HG03565 (cell line): ENCODE measurements around the gene OCA2.
"Not testable (repeated sequence)": the region's sequence is repeated elsewhere in the genome, so short reads cannot be mapped to it uniquely, and the experiment has no call there.

Experiments
- ATAC-seq: cut with Tn5 transposase; IDR thresholded peaks from one replicate; pipeline ENCODE4 v1.9.1; 2021; ENCODE audit warnings: mild to moderate bottlenecking, moderate library complexity; ENCODE audit not compliant: unreplicated experiment

The OCA2 gene

DNA sequence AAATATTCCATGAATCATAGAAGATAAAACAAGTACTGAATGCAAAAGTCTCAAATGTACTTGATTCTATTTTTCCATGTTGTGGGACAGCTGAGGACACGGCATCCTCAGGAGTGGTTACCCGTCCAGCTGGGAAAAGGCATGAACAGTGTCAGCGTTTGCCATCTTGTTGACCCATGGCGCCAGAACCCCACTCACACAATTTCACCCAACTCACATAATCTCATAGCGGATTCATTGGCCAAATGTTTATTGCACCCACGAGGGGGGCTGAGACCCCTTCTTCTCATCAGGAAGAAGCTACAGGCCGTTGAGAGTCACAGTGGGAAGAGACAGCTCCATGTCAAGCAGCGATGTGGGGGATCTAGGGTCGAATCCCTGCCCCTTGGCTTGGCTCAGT is 72.9 kb downstream of the OCA2 start:
- ATAC-seq: no peak

DNA sequence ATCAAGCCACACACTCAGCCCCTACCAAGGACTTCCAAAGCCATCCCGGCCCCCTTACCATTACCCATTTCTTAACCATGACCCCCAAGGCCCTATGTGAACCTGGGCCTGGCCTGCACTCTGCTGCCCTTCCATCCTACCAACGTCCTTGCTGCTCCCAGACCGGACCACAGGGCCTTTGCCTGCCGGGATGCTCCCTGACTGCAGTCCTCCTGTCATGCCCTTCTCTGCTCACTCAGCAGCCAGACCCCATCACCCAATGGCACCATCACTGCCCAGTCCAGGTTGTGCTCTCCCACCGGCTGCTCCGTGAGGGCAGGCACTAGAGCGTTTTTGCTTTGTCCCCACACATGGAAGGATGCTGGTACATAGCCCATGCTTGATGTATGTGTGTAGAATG is 73.7 kb downstream of the OCA2 start:
- ATAC-seq: no peak

DNA sequence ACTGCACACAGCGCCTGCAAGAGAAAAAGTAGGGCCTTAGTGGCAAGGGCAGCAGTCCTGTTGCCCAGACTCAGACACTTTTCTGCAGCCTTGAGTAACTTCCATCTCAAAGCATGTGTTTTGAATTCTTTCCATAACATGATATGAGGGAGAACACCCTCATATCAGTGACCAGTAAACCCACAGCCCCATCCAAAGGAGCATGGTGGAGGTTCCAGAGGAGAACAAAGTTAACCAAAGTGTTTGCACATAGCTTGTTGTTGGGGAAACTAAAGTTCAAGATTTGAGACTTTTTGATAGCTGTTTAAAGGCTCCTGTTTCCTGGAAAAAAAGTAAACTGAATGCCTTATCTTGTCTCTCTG is 74.2 kb downstream of the OCA2 start:
- no peak for ATAC-seq

DNA sequence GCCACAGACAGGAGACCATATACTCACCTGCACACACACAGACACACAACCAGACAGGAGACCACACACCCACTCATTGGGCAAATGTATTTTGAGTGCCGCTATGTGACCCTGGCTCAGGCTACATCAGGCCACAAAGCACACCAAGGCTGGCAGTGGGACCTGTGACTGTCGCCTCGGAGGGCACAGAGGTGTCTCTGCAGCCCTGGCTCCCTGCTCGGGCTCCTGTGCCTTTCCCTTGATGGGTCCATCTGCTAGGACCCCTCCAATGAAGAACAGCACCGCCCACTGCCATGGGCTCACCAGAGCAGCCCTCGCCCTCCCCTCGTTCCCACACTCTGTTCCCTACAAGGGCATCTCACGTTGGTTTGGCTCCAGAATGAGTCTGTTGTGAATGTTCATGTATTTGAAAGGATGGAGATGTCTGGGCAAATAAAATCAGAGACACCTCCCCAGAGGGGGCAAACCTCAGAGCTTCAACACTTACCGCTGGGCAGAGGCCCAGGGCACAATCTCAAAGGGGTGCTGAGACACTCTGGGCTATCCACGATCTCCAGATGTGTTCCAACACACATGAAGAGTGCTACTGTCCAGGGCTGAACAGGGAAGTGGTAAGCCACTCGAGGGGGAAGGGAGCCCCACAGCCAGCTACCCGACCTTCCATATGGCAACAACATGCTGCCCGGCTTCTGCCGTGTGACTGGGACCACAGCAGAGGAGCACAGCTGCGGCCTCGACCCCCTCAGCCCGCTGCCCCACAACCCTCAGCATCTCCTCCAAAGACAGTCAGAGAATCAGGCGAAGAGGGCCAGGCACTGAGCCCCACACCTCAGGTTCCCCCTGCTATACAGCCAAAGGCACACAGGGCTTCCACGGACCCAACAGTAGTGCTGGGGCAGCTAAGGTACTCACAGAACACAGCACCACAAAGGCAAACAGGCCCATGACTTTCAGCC is 74.9 kb downstream of the OCA2 start:
- no peak for ATAC-seq

DNA sequence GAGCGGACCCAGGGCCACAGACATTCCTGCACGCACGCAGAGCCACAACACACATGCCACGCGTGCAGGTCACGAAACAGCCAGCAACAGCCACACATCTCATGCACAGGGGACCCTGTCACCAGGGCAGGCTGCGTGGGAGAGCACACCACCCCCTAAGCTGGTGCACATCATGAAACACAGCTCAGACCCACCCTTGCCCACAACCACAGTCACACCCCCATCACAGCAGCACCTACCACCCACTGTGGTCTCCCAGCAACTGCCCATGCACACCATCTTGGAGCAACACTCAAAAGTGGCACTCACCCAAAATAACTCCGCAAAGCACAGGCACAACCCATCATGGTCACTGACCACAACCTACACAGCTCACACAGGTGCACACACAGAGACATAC is 75.7 kb downstream of the OCA2 start:
- no peak for ATAC-seq

DNA sequence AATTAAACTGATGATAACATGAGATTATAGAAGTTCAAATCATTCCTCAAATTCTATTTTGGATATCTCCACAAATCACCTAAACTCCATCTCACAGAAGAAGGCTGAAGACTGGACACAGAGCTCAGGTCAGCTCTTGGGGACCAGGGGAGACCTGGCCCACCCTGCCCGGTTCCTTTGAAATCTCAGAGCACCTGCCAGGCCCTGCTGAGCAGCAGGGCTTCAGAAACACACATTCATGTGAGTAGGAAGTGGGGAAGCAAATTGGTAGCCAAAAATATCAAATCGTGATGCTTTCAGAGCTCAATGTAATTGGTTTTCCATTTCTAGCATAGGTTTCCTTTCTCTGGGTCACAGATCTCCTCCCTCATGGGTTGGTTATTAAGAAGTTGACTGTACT is 76.2 kb downstream of the OCA2 start:
- ATAC-seq: no peak

DNA sequence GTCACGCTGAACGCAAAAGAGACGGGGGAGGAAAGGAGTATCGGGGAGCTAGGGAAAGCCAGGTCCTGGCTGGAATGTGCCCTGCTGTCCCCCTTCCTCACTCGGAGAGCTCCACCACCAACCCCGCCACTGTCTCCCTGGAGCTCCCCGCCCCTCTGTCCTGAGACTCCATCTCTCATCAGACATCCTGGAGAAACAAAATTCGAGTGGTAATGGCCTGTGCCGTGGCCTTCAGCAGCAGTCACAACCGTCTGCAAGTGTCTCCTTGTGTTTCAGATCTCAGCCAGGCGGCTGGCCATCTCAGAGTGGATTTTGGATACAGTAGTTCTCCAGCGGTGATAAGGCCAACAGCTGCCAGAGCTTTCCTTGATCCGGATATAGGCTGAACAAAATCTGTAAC is 76.9 kb downstream of the OCA2 start:
- no peak for ATAC-seq

DNA sequence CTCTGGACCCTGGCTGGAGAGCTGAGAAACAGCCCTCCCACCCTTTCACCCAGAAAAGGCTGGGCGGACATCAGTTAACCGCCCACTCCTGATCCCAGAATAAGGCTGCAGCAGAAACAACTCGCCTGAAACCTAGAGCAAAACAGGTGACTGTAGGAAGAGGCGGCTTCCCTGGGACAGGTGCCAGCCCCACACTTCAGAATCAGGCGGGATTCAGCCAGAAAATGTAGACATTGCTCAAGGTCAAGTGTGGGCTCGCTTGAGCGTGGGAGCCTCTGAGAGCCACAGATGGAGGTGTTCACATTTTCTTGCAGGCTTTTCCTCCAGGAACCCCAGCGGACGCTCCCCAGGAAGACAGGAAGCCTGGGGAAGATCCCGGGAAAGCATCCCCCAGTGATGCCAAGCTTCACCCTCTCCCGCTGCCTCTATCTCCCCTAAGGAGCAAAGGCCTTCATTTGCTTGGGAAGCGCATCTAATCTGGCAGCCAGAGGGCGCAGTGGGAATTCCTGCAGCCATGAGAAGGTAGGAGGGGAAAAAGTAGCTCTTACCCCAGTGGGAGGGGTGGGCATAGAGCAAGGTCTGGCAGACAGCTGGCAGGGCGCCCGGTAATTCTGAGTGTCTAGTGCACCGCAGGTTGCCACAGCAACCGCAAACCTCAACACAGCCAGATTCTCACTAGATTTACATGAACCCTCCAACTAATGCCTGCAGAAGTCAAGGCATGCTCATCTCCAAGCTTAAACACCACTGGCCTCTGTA is 77.7 kb downstream of the OCA2 start:
- no peak for ATAC-seq

DNA sequence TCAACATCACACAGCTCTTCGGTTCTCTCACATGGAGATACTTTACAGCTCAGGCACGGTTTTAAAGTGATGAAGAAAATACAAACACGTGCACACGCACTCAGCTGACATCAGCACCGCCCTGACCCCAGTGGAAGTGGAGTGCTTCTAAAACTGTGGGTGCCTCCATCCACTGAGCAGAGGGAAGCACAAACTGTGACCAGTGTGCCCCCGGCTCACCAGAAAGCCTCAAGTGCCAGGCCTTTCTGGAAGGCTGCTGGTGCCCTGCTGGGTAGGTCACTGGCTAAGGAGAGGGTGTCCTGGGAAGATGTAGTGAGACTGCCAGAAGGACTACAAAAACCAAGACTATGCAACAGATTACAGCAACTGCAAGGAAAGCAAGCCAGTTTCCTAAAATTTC is 78.5 kb downstream of the OCA2 start:
- no peak for ATAC-seq

DNA sequence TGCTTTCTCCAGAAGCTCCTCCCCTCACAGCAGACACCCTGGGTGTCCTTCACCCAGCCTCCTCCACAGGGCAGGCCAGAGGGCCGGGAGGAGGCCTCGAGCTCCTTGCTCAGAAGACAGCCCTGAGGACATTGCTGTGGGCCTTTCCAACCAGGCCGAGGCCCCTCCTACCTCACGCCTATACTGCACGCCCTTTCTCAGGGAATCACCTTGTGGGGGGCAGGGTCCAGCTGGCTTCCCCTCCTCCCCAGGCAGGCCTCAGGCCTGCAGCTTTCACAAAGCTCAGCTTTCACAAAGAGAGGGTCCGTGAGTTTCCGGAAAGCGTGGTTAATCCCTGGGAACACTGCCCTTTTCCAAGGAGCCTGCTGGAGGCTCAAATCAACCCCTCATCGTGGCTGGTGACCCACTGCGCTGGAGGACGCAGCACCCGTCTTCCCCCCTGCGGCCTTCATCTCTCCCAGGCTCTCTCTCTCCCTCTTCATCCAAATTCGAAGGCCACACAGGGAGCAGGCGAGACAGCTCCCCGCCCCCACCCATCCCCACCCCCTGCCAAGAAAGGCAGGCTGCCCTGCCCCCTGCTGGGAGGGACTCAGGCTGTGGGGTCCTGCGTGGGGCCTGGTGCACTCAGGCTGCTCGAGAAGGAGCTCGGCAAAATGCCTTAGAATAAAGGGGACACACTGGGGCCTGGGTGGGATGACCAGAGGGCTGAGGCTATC is 79.4 kb downstream of the OCA2 start:
- ATAC-seq: no peak

DNA sequence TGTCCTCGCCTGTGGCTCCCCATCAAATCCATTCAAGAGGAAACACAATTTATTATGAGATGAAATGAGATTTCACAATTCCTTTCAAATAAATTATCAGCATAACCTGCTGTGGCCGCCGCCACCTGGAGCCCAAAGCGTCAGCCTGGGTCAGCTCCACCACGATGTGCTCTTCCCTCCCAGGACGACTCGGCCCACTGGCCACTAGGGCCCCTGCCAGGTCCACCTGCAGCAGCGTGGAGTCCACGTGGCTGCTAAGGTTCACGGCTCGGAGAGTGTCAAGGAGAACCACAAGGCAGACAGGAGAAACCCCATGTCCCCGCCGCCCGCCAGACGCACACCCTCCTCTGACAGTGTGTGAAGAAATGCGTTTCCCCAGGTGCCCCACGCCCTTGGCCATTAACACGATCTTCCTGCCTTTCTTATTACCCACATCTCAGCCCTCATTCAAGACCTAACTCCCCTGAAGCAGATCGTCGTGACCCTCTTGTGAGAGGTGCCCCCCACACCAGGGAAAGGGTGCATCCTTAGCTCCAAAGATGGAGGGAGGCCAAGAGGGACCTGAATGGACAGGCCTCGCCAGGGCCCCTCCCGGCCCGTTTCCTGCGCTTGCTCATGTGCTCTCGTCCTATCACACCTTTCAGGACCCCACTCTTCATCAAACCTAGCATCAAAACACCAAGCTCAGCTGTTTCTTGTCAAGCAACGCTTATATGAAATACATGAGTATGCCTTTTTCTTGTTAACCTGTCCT is 80.6 kb downstream of the OCA2 start:
- no peak for ATAC-seq

DNA sequence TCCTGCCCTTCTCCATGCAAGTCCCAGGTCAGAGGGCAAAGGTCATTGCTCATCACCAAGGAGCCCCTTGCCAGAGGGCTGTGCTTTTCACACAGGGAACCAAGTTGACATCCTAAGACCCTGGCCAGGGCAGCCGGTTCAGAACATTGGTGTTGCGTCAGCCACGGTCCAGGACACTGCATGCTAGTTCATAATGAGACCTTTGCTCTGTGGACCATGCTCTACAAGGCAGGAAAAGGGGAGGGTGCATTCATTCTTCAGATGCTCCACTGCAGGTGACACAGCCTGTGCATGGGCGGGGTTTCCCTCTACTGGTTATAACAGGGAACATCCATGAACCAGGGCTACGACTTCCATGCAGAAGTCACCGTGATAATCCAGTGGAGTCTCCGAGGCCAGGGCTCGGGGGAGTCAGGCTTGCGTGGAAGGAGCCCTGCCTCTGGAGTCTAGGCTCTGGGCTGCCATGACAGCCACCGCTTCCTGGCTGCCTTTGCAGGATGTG is 81.6 kb downstream of the OCA2 start:
- ATAC-seq: no peak

DNA sequence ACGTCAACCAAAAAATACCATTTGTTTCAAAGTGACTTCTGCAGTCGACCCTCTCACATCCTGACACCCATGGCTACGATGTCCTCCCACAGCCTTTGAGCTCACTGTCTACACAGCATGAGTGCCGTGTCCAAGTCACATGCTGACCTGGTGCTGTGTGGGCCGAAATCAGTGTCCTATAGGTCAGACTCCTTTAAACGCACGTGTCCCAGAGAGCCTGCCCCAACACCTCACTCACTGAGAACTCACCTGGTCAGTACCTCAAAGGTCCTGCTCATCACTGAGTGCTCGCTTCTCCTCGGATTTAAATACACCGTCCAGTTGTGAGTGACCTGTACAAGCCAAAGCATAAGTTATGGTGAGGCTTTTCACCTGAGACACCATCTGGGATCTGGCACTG is 83.3 kb downstream of the OCA2 start:
- ATAC-seq: no peak

DNA sequence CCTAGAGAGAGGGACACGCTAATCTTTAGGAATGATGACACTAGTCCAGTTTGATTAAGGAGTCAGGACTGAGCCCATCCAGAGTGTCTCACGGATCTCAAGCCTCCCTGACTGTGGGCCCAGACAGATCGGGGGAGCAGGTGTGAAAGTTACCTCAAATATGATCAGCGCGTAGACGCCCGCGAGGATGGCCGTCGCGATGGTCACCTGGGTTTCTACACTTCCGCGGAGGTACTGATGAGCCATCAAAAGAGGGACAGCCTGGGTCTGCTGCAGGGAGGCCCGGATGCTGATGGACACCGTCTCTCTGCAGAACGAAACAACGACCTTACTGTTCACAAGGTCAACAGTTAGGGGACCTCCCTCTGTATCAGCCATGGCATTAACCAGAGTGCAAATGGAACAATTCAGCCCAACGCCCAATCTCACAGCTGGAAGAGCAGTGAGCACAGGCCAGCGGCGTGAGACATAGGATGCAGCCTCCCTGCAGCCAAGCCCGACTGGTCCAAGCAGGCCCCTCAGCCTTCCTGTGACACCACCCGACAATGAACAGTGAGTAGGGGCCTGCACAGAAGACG is 84.4 kb downstream of the OCA2 start:
- ATAC-seq: no peak

DNA sequence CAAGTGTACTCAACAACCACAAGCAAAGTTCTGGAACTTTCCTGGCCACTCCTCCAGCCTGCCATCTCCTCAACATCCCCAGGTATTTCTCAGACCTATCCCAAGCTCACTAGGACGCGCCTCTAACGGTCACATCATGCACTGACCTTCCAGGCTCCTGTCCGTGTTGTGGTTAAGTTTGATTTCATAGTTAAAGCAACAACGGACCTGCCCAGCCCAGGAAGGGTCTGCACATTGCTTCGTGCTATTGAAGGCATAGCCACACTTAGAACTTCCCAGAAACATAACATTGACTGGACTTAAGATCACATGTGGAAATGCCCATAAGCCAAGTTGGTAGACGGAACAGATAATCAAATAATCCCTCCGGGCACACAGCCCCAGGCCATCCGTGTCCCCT is 85.1 kb downstream of the OCA2 start:
- no peak for ATAC-seq

DNA sequence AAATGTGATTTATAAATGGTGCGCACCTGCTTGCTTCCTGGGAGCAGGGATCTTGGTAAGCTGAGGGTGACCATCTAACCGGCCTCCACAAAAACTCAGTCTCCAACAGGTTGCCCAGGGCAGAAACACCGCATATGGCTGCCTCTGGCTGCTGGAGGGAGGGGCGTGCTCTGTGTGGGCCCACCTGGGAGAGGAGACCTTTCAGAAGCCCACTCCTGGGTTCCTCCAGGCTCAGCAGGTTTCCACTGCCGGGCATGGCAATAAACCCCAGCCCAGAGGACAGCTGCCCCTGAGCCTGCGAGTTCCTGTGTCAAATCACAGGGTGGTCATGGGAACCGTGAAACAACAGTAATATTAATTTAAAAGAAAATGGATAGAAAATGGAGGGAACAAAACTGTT is 85.6 kb downstream of the OCA2 start:
- no peak for ATAC-seq

DNA sequence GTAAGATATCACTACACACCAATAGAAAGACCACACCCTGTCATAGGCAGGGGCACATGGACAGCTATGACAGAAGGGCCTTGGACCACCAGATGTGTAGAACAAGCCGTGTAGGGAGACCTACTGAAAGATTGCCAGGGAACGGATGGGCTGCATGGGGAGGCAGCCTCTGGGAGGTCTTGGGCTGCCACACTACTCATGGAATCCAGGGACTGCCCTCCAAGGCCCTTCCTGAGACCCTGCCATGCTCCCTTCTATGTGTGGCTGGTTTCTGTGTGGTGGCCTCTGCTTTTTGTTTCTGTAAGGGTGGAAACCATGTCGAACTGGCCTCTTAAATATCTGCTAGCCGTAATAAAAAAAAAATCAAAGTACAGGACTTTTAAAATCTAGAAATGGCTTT is 86.9 kb downstream of the OCA2 start:
- ATAC-seq: no peak

DNA sequence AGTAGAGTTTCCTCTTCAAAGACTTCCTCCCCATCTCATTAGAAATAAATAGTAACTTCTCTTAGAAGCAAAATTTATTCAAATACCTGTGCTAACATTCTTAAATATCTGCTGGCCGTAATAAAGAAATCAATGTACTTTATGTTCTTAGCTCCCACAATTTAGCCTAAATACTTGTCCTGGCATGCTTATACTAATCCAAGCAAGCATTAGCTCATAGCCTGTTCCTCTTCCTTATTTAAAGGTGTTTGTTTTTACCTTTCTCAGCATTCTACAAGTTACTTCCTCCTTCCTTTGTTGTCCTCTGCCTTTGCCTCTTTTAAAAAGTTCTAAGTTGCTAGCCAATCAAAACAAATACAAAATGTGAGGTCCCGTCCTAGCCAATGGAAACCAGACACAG is 90.9 kb downstream of the OCA2 start:
- ATAC-seq: not testable (repeated sequence)

DNA sequence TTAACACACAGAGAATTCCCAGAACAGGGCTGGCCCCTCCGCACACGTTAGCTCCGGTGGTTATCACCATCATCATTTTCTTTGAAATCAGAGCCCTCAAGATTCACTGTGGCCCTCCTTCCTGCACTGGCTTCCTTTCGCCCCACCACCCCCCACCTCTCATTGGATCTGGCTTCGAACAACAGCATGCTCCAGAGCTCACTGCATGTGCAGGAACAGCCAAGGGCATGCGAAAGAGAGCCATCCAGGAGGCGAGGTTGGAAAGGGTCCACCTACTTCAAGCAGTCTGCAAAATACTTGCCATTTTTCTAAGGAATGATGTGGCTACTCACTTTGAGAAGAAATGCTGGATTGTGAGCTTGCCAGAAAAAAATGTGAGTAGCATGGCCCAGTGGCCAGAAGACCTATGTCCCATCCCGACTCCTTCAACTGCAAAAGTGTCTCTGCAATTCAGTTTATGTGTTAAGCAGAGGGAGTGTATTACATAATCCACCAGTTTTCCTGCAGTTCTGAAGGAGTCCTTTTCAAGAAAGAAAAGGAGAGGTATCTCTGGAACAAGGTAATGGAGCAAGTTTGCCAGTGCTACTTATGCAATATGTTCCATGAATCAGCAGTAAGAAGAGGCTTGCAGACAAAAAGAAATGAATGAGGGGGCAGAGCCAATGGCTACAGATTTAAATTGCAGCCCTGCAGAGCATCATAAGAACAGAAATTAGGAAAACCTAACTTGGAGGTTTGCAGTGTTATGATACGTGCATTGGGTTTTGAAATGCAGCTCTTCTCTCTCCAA is 92.8 kb downstream of the OCA2 start:
- no peak for ATAC-seq
